HCT116 (cell line): Measurements from ENCODE around the gene CAGE1. TPM values are rescaled to one million over a fixed set of nuclear protein-coding genes. Genes with fewer than 3 reads are reported as not detected.
A peak's percentile ranks its signal among the peaks of the same experiment; 100 is the strongest.

Experiments
- ATAC-seq: fragments of 200-7000 bp; cut with Tn5 transposase; 2 replicates; pipeline ENCODE4 v1.9.1; 2020; ENCODE audit warnings: mild to moderate bottlenecking, moderate library complexity
- BruUV-seq: library from RNA; stranded (reverse); fragments of 400-500 nt; replicated peaks from 2 replicates; lab custom pipeline; 2021; lab: Mats Ljungman, UMichigan
- CTCF ChIA-PET: fragments of 300-600 bp; sonication (Branson Sonifier 250); formaldehyde crosslinking; loops from one replicate; lab custom pipeline; 2021; ENCODE audit warnings: antibody characterized with exemption; lab: Charles Lee
- POLR2A ChIA-PET: fragments of 300-600, 350-600 bp; sonication (Branson Sonifier 250); formaldehyde crosslinking; loops from one replicate; lab custom pipeline; 2021; ENCODE audit warnings: antibody characterized with exemption; lab: Charles Lee
- RAD21 ChIA-PET, 2 experiments: fragments of 300-600 bp; sonication (Branson Sonifier 250); formaldehyde crosslinking; loops; one replicate each; lab custom pipeline; 2023; ENCODE audit warnings: low total read pairs in 2 of 2; ENCODE audit not compliant: uncharacterized antibody in 2 of 2, unreplicated experiment in 2 of 2, low non-redundant PET in 1 of 2; lab: Charles Lee
- DNase-seq: peaks from one replicate; pipeline ENCODE4 v3.0.0-alpha.2; 2010; ENCODE audit warnings: low read depth, low spot score
- H2AFZ ChIP-seq: fragments of 200-600 bp; shearing (Covaris generic), sonication (generic); 2 replicates; pipeline ENCODE4 v1.6.1; 2017; ENCODE audit warnings: low read depth, mixed run types, mixed read lengths, antibody characterized with exemption, low read length; ENCODE audit not compliant: poor library complexity, severe bottlenecking
- H3K27ac ChIP-seq: 2 replicates; pipeline ENCODE4 v1.5.1; 2012; ENCODE audit warnings: low read depth, low read length
- H3K27me3 ChIP-seq: fragments of 200-600 bp; sonication (generic); 2 replicates; pipeline ENCODE4 v1.6.1; 2016; ENCODE audit warnings: mixed run types, low read length, mixed read lengths; ENCODE audit not compliant: insufficient read depth
- H3K36me3 ChIP-seq, 2 experiments: fragments of 200-500 bp in 1 of 2; fragments of 200-600 bp in 1 of 2; sonication (Bioruptor generic) in 1 of 2; sonication (generic) in 1 of 2; 2 replicates each; pipeline versions ENCODE4 v1.5.1 to v1.6.1; 2014 to 2016; ENCODE audit warnings: low read length in 2 of 2, inconsistent platforms in 1 of 2, mixed read lengths in 1 of 2, mixed run types in 1 of 2; ENCODE audit not compliant: insufficient read depth in 2 of 2, control insufficient read depth in 1 of 2
- H3K4me1 ChIP-seq, 2 experiments: fragments of 200-600 bp in 1 of 2; sonication (generic) in 1 of 2; 2 replicates each; pipeline versions ENCODE4 v1.5.1 to v1.6.1; 2012 to 2017; ENCODE audit warnings: low read length in 2 of 2, inconsistent platforms in 1 of 2, mild to moderate bottlenecking in 1 of 2, mixed read lengths in 1 of 2, mixed run types in 1 of 2, moderate library complexity in 1 of 2; ENCODE audit not compliant: insufficient read depth in 2 of 2, control insufficient read depth in 1 of 2
- H3K4me2 ChIP-seq: fragments of 200-600 bp; sonication (generic); 2 replicates; pipeline ENCODE4 v1.6.1; 2017; ENCODE audit warnings: mixed run types, low read length, mixed read lengths
- H3K4me3 ChIP-seq, 2 experiments: fragments of 200-600 bp in 1 of 2; sonication (generic) in 1 of 2; replicated peaks in 1 of 2; 2 replicates each; pipeline ENCODE4 v1.5.1; 2011 to 2016; ENCODE audit warnings: low read length in 2 of 2, control low read depth in 1 of 2, low read depth in 1 of 2, mild to moderate bottlenecking in 1 of 2, mixed read lengths in 1 of 2, mixed run types in 1 of 2
- H3K79me2 ChIP-seq: fragments of 200-600 bp; sonication (generic); 2 replicates; pipeline ENCODE4 v1.6.1; 2017; ENCODE audit warnings: mild to moderate bottlenecking, mixed run types, low read length, moderate library complexity, mixed read lengths; ENCODE audit not compliant: insufficient read depth
- H3K9ac ChIP-seq: fragments of 200-600 bp; sonication (generic); 2 replicates; pipeline ENCODE4 v1.6.1; 2016; ENCODE audit warnings: low read length, mixed read lengths
- H3K9me2 ChIP-seq: fragments of 200-600 bp; sonication (generic), shearing (Covaris generic); 2 replicates; pipeline ENCODE4 v1.6.1; 2017; ENCODE audit warnings: mixed run types, mild to moderate bottlenecking, moderate library complexity; ENCODE audit not compliant: insufficient read depth
- H3K9me3 ChIP-seq, 2 experiments: fragments of 200-500 bp in 1 of 2; fragments of 200-600 bp in 1 of 2; sonication (Bioruptor generic) in 1 of 2; sonication (generic) in 1 of 2; 2 replicates each; pipeline ENCODE4 v1.6.1; 2014 to 2017; ENCODE audit warnings: low read length in 2 of 2, mixed read lengths in 2 of 2, inconsistent platforms in 1 of 2, low read depth in 1 of 2, mild to moderate bottlenecking in 1 of 2, mixed run types in 1 of 2, moderate library complexity in 1 of 2; ENCODE audit not compliant: control insufficient read depth in 1 of 2, insufficient read depth in 1 of 2
- H4K20me1 ChIP-seq: fragments of 200-600 bp; sonication (generic), shearing (Covaris generic); 2 replicates; pipeline ENCODE4 v1.6.1; 2017; ENCODE audit warnings: mixed run types, mild to moderate bottlenecking, moderate library complexity; ENCODE audit not compliant: insufficient read depth
- CBX3 ChIP-seq: IDR thresholded peaks from 2 replicates; pipeline ENCODE4 v1.6.1; 2012; ENCODE audit warnings: low read depth
- CTCF ChIP-seq, 3 experiments: fragments of 200-600 bp in 1 of 3; sonication (generic) in 1 of 3; IDR thresholded peaks in 2 of 3; conservative IDR thresholded peaks in 1 of 3; 2 replicates each; pipeline ENCODE4 v1.5.1; 2012 to 2017; ENCODE audit warnings: low read depth in 2 of 3, low read length in 2 of 3, antibody characterized with exemption in 1 of 3, borderline replicate concordance in 1 of 3, control low read depth in 1 of 3, mild to moderate bottlenecking in 1 of 3, mixed read lengths in 1 of 3, mixed run types in 1 of 3, moderate library complexity in 1 of 3; ENCODE audit not compliant: insufficient read depth in 1 of 3
- EZH2 ChIP-seq: fragments of 200-600 bp; sonication (generic); IDR thresholded peaks from 2 replicates; pipeline ENCODE4 v1.6.1; 2017; ENCODE audit warnings: antibody characterized with exemption, mixed run types
- JUND ChIP-seq: IDR thresholded peaks from 2 replicates; pipeline ENCODE4 v1.6.1; 2012
- MAX ChIP-seq: IDR thresholded peaks from 2 replicates; pipeline ENCODE4 v1.6.1; 2012
- POLR2A ChIP-seq: IDR thresholded peaks from 2 replicates; pipeline ENCODE4 v1.7.0; 2011; ENCODE audit warnings: borderline replicate concordance; ENCODE audit not compliant: insufficient read depth, insufficient read length; ENCODE audit errors: extremely low read depth
- RAD21 ChIP-seq: IDR thresholded peaks from 2 replicates; pipeline ENCODE4 v1.6.1; 2012; ENCODE audit warnings: low read depth, mild to moderate bottlenecking
- REST ChIP-seq: IDR thresholded peaks from 2 replicates; pipeline ENCODE4 v1.6.1; 2012; ENCODE audit warnings: low read depth
- SP1 ChIP-seq: IDR thresholded peaks from 2 replicates; pipeline ENCODE4 v1.6.1; 2012; ENCODE audit warnings: low read depth
- YY1 ChIP-seq: IDR thresholded peaks from 2 replicates; pipeline ENCODE4 v1.6.1; 2011; ENCODE audit warnings: low read length, low read depth, moderate library complexity, mild to moderate bottlenecking; ENCODE audit not compliant: insufficient replicate concordance; ENCODE audit errors: extremely low read depth
- ZBTB33 ChIP-seq: IDR thresholded peaks from 2 replicates; pipeline ENCODE4 v1.6.1; 2011; ENCODE audit warnings: mild to moderate bottlenecking, low read length, moderate library complexity; ENCODE audit not compliant: insufficient replicate concordance; ENCODE audit errors: extremely low read depth
- ZFX ChIP-seq: fragments of 450-650 bp; IDR thresholded peaks from 2 replicates; pipeline ENCODE4 v1.6.1; 2017
- ZNF274 ChIP-seq: fragments of 200-500 bp; sonication (Bioruptor generic); IDR thresholded peaks from 2 replicates; pipeline ENCODE4 v1.6.1; 2014; ENCODE audit warnings: mild to moderate bottlenecking, low read depth, low read length, inconsistent platforms
- intact Hi-C: fragments of 100-400 bp; cut with micrococcal nuclease; formaldehyde crosslinking; loops from 2 replicates; pipeline ENCODE4 v1.10.0; 2022
- total RNA-seq: library from RNA; stranded (reverse); gene quantifications from one replicate; pipeline ENCODE4 v1.2.1, GENCODE V29; 2021; ENCODE audit not compliant: unreplicated experiment

CAGE1 gene
- total RNA-seq, 1 experiment from 2014 or later, result 0.20 TPM

GRCh38 chr6:7328243-7328642 lies 61.3 kb downstream of the CAGE1 start:
- Histone ChIP-seq H3K27ac (no peak overlapping the region), H3K9me2 (no peaks in the 10 kb centered on the region), H3K27me3 (no peaks in the 10 kb centered on the region), H3K36me3 (no peaks in the 10 kb centered on the region), H3K79me2 (no peaks in the 10 kb centered on the region), H3K4me1 (no peaks in the 10 kb centered on the region), H4K20me1 (no peaks in the 10 kb centered on the region), H3K9me3 (no peaks in the 10 kb centered on the region), H3K9ac (no peak overlapping the region), H2AFZ (no peak overlapping the region), H3K4me3 (no peak overlapping the region), H3K4me2 (no peak overlapping the region)
- no peak for TF ChIP-seq MAX
- CTCF ChIA-PET, result no interaction called here
- RAD21 ChIA-PET, result no interaction called here
- intact Hi-C loops, result no loop called here
- no peak for ATAC-seq
- POLR2A ChIA-PET, result interaction anchor here (1.0 kb wide), 1 partner anchor 16 kb away, joined by 3 read pairs; no protein-coding TSS in a partner anchor
- BruUV-seq, result no TSS peak
- no peak for DNase-seq

- H3K79me2 ChIP-seq, result no peaks in the 10 kb centered on the region
- peak; percentile 70 for ATAC-seq
- intact Hi-C loops, result no loop called here
- no peaks in the 10 kb centered on the region for H3K9me3 ChIP-seq
- H3K27ac ChIP-seq, result no peak overlapping the region
- no peak overlapping the region for H3K9ac ChIP-seq
- no peaks in the 10 kb centered on the region for H3K4me1 ChIP-seq
- DNase-seq, result no peak
- no TSS peak for BruUV-seq
- H4K20me1 ChIP-seq, result no peaks in the 10 kb centered on the region
- no peak overlapping the region for H3K4me2 ChIP-seq
- H3K4me3 ChIP-seq, result no peak overlapping the region
- no peak overlapping the region for H2AFZ ChIP-seq
- no peaks in the 10 kb centered on the region for H3K27me3 ChIP-seq
- no peaks in the 10 kb centered on the region for H3K36me3 ChIP-seq
- no peaks in the 10 kb centered on the region for H3K9me2 ChIP-seq
- RAD21 ChIA-PET, result no interaction called here
- POLR2A ChIA-PET, result no interaction called here
- CTCF ChIA-PET, result interaction anchor here (0.7 kb wide), 1 partner anchor 15 kb away, joined by 4 read pairs; no protein-coding TSS in a partner anchor
- no peak for TF ChIP-seq POLR2A
- TF ChIP-seq ZBTB33, result no peak
- no peak for TF ChIP-seq JUND
- TF ChIP-seq REST, result no peak
- no peak for TF ChIP-seq CTCF (IDR thresholded peaks at IDR 0.05 in 2 of 3, conservative IDR thresholded peaks at IDR 0.05 in 1 of 3; ENCODE audit: borderline replicate concordance in 1 of 3, insufficient read depth in 1 of 3, low read depth in 2 of 3, low read length in 2 of 3)
- no peak for TF ChIP-seq ZNF274
- TF ChIP-seq YY1, result no peak
- no peak for TF ChIP-seq CBX3
- TF ChIP-seq SP1, result no peak
- TF ChIP-seq ZFX, result no peak
- TF ChIP-seq EZH2, result no peak
- TF ChIP-seq RAD21, result no peak
Observed at GRCh38 chr6:7325750-7326149, 63.8 kb downstream of the CAGE1 start.
